Common myeloid progenitor, CD34-positive (primary cell): ENCODE measurements around the gene GTF2IRD2.
"Not testable (repeated sequence)": the region's sequence is repeated elsewhere in the genome, so short reads cannot be mapped to it uniquely, and the experiment has no call there.

ENCODE experiments used
- CTCF ChIA-PET: fragments of 350-600 bp; sonication (Branson Sonifier 250); formaldehyde crosslinking; loops from one replicate; lab custom pipeline; 2021; ENCODE audit warnings: antibody characterized with exemption; lab: Charles Lee
- POLR2A ChIA-PET: fragments of 350-600 bp; sonication (Branson Sonifier 250); formaldehyde crosslinking; loops from one replicate; lab custom pipeline; 2021; ENCODE audit warnings: antibody characterized with exemption; lab: Charles Lee
- DNase-seq, 3 donors: peaks; one replicate each; pipeline versions ENCODE4 v3.0.0 to v3.0.0-alpha.2; 2013
- H3K27ac ChIP-seq, 2 experiments: 1 replicate in 1 of 2; 2 replicates in 1 of 2; pipeline ENCODE4 v1.7.0; 2013; ENCODE audit warnings: inconsistent platforms in 2 of 2, low read length in 2 of 2, mild to moderate bottlenecking in 2 of 2, low read depth in 1 of 2, moderate library complexity in 1 of 2; ENCODE audit not compliant: severe bottlenecking in 2 of 2, insufficient read depth in 1 of 2, poor library complexity in 1 of 2
- H3K27me3 ChIP-seq, 5 experiments: replicated peaks in 2 of 5; 1 replicate in 3 of 5; 2 replicates in 2 of 5; pipeline versions ENCODE4 v1.6.1 to v1.7.0; 2013; ENCODE audit warnings: low read length in 4 of 5, mild to moderate bottlenecking in 2 of 5, moderate library complexity in 2 of 5, inconsistent platforms in 1 of 5; ENCODE audit not compliant: insufficient read depth in 5 of 5, control insufficient read depth in 4 of 5
- H3K36me3 ChIP-seq, 4 experiments: 1 replicate in 2 of 4; 2 replicates in 2 of 4; pipeline versions ENCODE4 v1.6.1 to v1.7.0; 2013; ENCODE audit warnings: low read length in 3 of 4, control low read depth in 1 of 4, mild to moderate bottlenecking in 1 of 4; ENCODE audit not compliant: control insufficient read depth in 4 of 4, insufficient read depth in 4 of 4
- H3K4me1 ChIP-seq, 4 experiments: 1 replicate in 3 of 4; 2 replicates in 1 of 4; pipeline versions ENCODE4 v1.6.1 to v1.7.1; 2013; ENCODE audit warnings: low read length in 3 of 4, mild to moderate bottlenecking in 3 of 4, control low read depth in 1 of 4, inconsistent platforms in 1 of 4, moderate library complexity in 1 of 4; ENCODE audit not compliant: control insufficient read depth in 4 of 4, insufficient read depth in 4 of 4; ENCODE audit errors: control extremely low read depth in 1 of 4
- H3K4me3 ChIP-seq, 7 experiments: 1 replicate in 4 of 7; 2 replicates in 3 of 7; pipeline versions ENCODE4 v1.5.1 to v1.7.0; 2013; ENCODE audit warnings: mild to moderate bottlenecking in 7 of 7, low read length in 6 of 7, moderate library complexity in 6 of 7, inconsistent platforms in 2 of 7, low read depth in 2 of 7, control low read depth in 1 of 7; ENCODE audit not compliant: insufficient read depth in 4 of 7, control insufficient read depth in 1 of 7; ENCODE audit errors: extremely low read depth in 1 of 7
- H3K9me3 ChIP-seq, 5 experiments: 1 replicate in 4 of 5; 2 replicates in 1 of 5; pipeline versions ENCODE4 v1.6.1 to v1.7.1; 2013; ENCODE audit warnings: low read length in 4 of 5, mild to moderate bottlenecking in 2 of 5, inconsistent platforms in 1 of 5, low read depth in 1 of 5, moderate library complexity in 1 of 5; ENCODE audit not compliant: control insufficient read depth in 4 of 5, insufficient read depth in 2 of 5; ENCODE audit errors: control extremely low read depth in 1 of 5
- WGBS: methylation state at CpG from one replicate; pipeline ENCODE4 v1.1.5; 2013; ENCODE audit not compliant: insufficient coverage; 5-methylcytosine and 5-hydroxymethylcytosine counted together

GTF2IRD2 gene

GRCh38 chr7:74874104-74874747, 22.8 kb upstream of the GTF2IRD2 start:
- H3K27ac ChIP-seq, DNase-seq, H3K9me3 ChIP-seq, H3K4me1 ChIP-seq, CTCF ChIA-PET, H3K4me3 ChIP-seq, POLR2A ChIA-PET, H3K36me3 ChIP-seq, H3K27me3 ChIP-seq: not testable (repeated sequence)
- WGBS: no CpG with 5 or more reads among the region's 10 CpGs

- H3K4me3 ChIP-seq, H3K27me3 ChIP-seq, H3K36me3 ChIP-seq, H3K4me1 ChIP-seq, CTCF ChIA-PET, POLR2A ChIA-PET, H3K27ac ChIP-seq, DNase-seq, H3K9me3 ChIP-seq: not testable (repeated sequence)
- no CpG with 5 or more reads among the region's 9 CpGs for WGBS
Measured at GRCh38 chr7:74872542-74872941, 21.1 kb upstream of the GTF2IRD2 start.

DNA sequence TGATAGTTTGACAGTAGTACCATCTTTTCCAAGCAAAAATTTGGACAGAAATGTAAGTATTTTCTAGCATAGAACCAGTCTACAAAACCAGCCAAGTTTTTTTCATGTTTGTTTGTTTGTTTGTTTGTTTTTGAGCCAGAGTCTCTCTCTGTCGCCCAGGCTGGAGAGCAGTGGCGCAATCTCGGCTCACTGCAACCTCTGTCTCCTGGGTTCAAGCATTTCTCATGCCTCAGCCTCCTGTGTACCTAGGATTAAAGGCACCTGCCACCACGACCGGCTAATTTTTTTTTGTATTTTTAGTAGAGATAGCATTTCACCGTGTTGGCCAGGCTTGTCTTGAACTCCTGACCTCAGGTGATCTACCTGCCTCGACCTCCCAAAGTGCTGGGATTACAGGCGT, 14.4 kb upstream of the GTF2IRD2 start:
- not testable (repeated sequence) for H3K4me3 ChIP-seq

DNA sequence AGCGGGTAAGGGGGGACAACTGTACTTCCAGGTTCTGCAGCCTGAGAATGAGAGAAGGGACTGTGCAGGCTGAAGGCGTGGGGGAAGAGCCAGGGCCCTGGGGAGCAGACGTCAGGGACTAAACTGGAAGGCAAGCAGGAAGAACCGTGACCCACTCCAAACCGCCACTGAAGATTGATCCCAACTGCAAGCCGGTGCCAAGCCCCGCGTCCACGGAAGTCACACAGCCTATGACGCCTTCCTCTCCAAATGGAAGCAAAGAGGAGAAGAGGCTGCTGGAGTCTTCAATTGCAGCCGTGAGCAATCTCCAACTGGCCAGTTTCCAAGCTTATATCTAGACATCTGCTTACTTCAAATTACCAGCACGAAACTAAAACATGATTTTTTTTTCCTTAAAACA, 1.6 kb downstream of the GTF2IRD2 start:
- H3K27me3 ChIP-seq, H3K9me3 ChIP-seq, H3K4me1 ChIP-seq, H3K36me3 ChIP-seq, DNase-seq, H3K27ac ChIP-seq, POLR2A ChIA-PET, H3K4me3 ChIP-seq, CTCF ChIA-PET: not testable (repeated sequence)
- no CpG with 5 or more reads among the region's 12 CpGs for WGBS

More for the DNA sequence above, 14.4 kb upstream of the GTF2IRD2 start:
- H3K27ac ChIP-seq, CTCF ChIA-PET, H3K27me3 ChIP-seq, DNase-seq, H3K9me3 ChIP-seq, POLR2A ChIA-PET, H3K4me1 ChIP-seq, H3K36me3 ChIP-seq: not testable (repeated sequence)
- WGBS: 100% methylated on average over 1 of the region's 8 CpGs

DNA sequence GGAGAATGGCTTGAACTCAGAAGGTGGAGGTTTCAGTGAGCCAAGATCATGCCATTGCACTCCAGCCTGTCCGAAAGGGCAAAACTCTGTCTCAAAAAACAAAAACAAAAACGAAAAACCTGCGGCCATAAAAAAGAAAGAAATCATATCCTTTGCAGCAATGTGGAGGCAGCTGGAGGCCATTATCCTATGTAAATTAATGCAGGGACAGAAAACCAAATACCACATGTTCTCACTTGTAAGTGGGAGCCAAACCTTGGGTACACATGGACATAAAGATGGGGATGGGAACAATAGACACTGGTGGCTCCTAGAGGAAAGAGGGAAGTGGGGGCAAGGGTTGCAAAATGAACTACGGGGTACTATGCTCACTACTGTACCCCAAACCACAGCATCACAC, 21.0 kb downstream of the GTF2IRD2 start:
- H3K4me3 ChIP-seq, DNase-seq, H3K4me1 ChIP-seq, H3K27ac ChIP-seq, H3K9me3 ChIP-seq, H3K36me3 ChIP-seq, H3K27me3 ChIP-seq, CTCF ChIA-PET, POLR2A ChIA-PET: not testable (repeated sequence)
- no CpG with 5 or more reads among the region's 4 CpGs for WGBS

DNA sequence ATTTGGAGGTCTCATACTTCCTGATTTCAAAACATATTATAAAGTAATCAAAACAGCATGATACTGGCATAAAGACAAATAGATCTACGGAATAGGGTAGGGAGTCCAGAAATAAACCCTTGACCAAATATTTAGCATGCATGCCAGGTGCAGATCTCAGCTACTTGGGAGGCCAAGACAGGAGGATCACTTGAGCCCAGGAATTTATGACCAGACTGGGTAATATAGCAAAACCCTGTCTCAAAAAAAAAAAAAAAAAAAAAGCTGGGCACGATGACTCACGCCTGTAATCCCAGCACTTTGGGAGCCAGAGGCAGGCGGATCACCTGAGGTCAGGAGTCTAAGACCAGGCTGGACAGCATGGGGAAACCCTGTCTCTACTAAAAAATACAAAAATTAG, 21.4 kb downstream of the GTF2IRD2 start:
- CTCF ChIA-PET, H3K36me3 ChIP-seq, H3K4me3 ChIP-seq, H3K9me3 ChIP-seq, DNase-seq, H3K4me1 ChIP-seq, H3K27me3 ChIP-seq, POLR2A ChIA-PET, H3K27ac ChIP-seq: not testable (repeated sequence)
- WGBS: no CpG with 5 or more reads among the region's 4 CpGs

GRCh38 chr7:74821259-74821658, 30.1 kb downstream of the GTF2IRD2 start:
- H3K4me3 ChIP-seq, POLR2A ChIA-PET, H3K27me3 ChIP-seq, DNase-seq, H3K36me3 ChIP-seq, H3K4me1 ChIP-seq, CTCF ChIA-PET, H3K27ac ChIP-seq, H3K9me3 ChIP-seq: not testable (repeated sequence)
- WGBS: no CpG with 5 or more reads among the region's 5 CpGs
